Panc1 (cell line): ENCODE results near the gene VPS52. TPM values are rescaled to one million over a fixed set of nuclear protein-coding genes. Genes with fewer than 3 reads are reported as not detected.
"Not testable (repeated sequence)": the region's sequence is repeated elsewhere in the genome, so short reads cannot be mapped to it uniquely, and the experiment has no call there.

Source experiments
- ATAC-seq: fragments of 200-7000 bp; cut with Tn5 transposase; 2 replicates; pipeline ENCODE4 v1.9.1; 2020; ENCODE audit warnings: mild to moderate bottlenecking, moderate library complexity
- BruUV-seq: library from RNA; stranded (reverse); fragments of 400-500 nt; replicated peaks from 2 replicates; lab custom pipeline; 2021; lab: Mats Ljungman, UMichigan
- CTCF ChIA-PET: fragments of 300-600 bp; sonication (Branson Sonifier 250); formaldehyde crosslinking; loops from one replicate; lab custom pipeline; 2022; ENCODE audit warnings: antibody characterized with exemption; lab: Charles Lee
- POLR2A ChIA-PET: fragments of 300-600 bp; sonication (Branson Sonifier 250); formaldehyde crosslinking; loops from one replicate; lab custom pipeline; 2022; ENCODE audit warnings: antibody characterized with exemption; lab: Charles Lee
- DNase-seq: peaks from one replicate; pipeline ENCODE4 v3.0.0-alpha.2; 2010; ENCODE audit warnings: low read depth, low spot score
- H3K27ac ChIP-seq: 2 replicates; pipeline ENCODE4 v1.5.1; 2011; ENCODE audit warnings: mild to moderate bottlenecking, low read length, inconsistent platforms
- H3K27me3 ChIP-seq: fragments of 200-500 bp; sonication (Bioruptor generic); 2 replicates; pipeline ENCODE4 v1.6.0; 2014; ENCODE audit warnings: low read length, inconsistent platforms; ENCODE audit not compliant: control insufficient read depth, insufficient read depth
- H3K36me3 ChIP-seq: fragments of 200-500 bp; sonication (Bioruptor generic); 2 replicates; pipeline ENCODE4 v1.5.1; 2014; ENCODE audit warnings: inconsistent platforms, mild to moderate bottlenecking, low read length, moderate library complexity; ENCODE audit not compliant: control insufficient read depth, insufficient read depth
- H3K4me1 ChIP-seq: 2 replicates; pipeline ENCODE4 v1.5.1; 2011; ENCODE audit warnings: inconsistent platforms, mild to moderate bottlenecking, low read length, moderate library complexity; ENCODE audit not compliant: control insufficient read depth, insufficient read depth
- H3K4me3 ChIP-seq, 2 experiments: 2 replicates each; pipeline ENCODE4 v1.5.1; 2011 to 2012; ENCODE audit warnings: low read depth in 2 of 2, low read length in 2 of 2, mild to moderate bottlenecking in 2 of 2, inconsistent platforms in 1 of 2, moderate library complexity in 1 of 2
- H3K9me3 ChIP-seq: fragments of 200-500 bp; sonication (Bioruptor generic); 2 replicates; pipeline ENCODE4 v1.5.1; 2014; ENCODE audit warnings: low read depth, mild to moderate bottlenecking, inconsistent platforms, low read length, moderate library complexity; ENCODE audit not compliant: control insufficient read depth, insufficient read depth
- CTCF ChIP-seq: fragments of 450-650 bp; IDR thresholded peaks from 2 replicates; pipeline ENCODE4 v1.5.1; 2017; ENCODE audit warnings: mild to moderate bottlenecking
- POLR2AphosphoS5 ChIP-seq: IDR thresholded peaks from 2 replicates; pipeline ENCODE4 v1.6.1; 2012; ENCODE audit warnings: mild to moderate bottlenecking, low read depth, low read length, moderate library complexity
- SIN3A ChIP-seq: IDR thresholded peaks from 2 replicates; pipeline ENCODE4 v1.6.1; 2012; ENCODE audit warnings: low read depth, mild to moderate bottlenecking, low read length, moderate library complexity, borderline replicate concordance; ENCODE audit not compliant: insufficient read depth
- TCF7L2 ChIP-seq: IDR thresholded peaks from 2 replicates; pipeline ENCODE4 v1.6.1; 2011; ENCODE audit warnings: mild to moderate bottlenecking, low read depth, low read length, inconsistent platforms
- in situ Hi-C: cut with HindIII; loops from 2 replicates; pipeline ENCODE4 v1.10.0; 2016; ENCODE audit warnings: low sequenced_read_pairs, low pct_unique_long_range_greater_than_20kb
- intact Hi-C: fragments of 100-400 bp; cut with micrococcal nuclease; formaldehyde crosslinking; loops from one replicate; pipeline ENCODE4 v1.10.0; 2022; ENCODE audit not compliant: unreplicated experiment
- total RNA-seq: library from RNA; stranded (reverse); gene quantifications from one replicate; pipeline ENCODE4 v1.2.1, GENCODE V29; 2021; ENCODE audit not compliant: unreplicated experiment
- TF ChIP-seq, protein P1 (sequence below), 2 experiments: IDR thresholded peaks; 2 replicates each; pipeline ENCODE4 v1.6.1; 2011 to 2012; ENCODE audit warnings: low read depth in 2 of 2, control low read depth in 1 of 2, low read length in 1 of 2, mild to moderate bottlenecking in 1 of 2, moderate library complexity in 1 of 2; ENCODE audit not compliant: insufficient read depth in 1 of 2

VPS52 gene
- total RNA-seq, 1 experiment from 2014 or later = 77.7 TPM

DNA sequence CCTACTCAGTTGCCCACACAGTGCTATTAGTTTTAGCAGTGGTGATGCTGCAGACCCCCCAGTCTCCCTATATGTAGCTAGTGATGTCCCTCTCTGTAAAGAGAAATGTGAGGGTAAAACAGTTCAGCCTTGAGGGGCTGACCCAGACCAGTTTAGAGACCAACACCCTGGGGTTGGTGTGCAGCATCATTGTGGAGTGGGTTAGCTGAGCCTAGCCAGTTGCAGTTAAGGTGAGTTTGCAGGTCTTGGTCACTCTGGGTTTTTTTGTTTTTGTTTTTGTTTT is 4.8 kb upstream of the VPS52 start:
- CTCF ChIA-PET = interaction anchor here (0.6 to 2.0 kb wide), 2 partner anchors 23 to 69 kb away, joined by 5 to 9 read pairs; partner anchors contain the start of gene RGL2
- intact Hi-C loops = no loop called here
- H3K4me3 ChIP-seq = peak overlapping the region; percentile 97
- peak overlapping the region; percentile 100 for H3K27ac ChIP-seq
- H3K4me1 ChIP-seq = peaks cover 53% of the 10 kb centered on the region
- H3K9me3 ChIP-seq = no peaks in the 10 kb centered on the region
- POLR2A ChIA-PET = interaction anchor here (0.6 to 1.6 kb wide), 3 partner anchors 16 to 36 kb away, joined by 4 to 6 read pairs (median 5); no protein-coding TSS in a partner anchor
- BruUV-seq = no TSS peak
- no peak for DNase-seq
- no peak for TF ChIP-seq POLR2AphosphoS5
- TF ChIP-seq SIN3A = no peak
- no peak for TF ChIP-seq TCF7L2
- TF ChIP-seq CTCF = no peak
- TF ChIP-seq, protein P1, sequence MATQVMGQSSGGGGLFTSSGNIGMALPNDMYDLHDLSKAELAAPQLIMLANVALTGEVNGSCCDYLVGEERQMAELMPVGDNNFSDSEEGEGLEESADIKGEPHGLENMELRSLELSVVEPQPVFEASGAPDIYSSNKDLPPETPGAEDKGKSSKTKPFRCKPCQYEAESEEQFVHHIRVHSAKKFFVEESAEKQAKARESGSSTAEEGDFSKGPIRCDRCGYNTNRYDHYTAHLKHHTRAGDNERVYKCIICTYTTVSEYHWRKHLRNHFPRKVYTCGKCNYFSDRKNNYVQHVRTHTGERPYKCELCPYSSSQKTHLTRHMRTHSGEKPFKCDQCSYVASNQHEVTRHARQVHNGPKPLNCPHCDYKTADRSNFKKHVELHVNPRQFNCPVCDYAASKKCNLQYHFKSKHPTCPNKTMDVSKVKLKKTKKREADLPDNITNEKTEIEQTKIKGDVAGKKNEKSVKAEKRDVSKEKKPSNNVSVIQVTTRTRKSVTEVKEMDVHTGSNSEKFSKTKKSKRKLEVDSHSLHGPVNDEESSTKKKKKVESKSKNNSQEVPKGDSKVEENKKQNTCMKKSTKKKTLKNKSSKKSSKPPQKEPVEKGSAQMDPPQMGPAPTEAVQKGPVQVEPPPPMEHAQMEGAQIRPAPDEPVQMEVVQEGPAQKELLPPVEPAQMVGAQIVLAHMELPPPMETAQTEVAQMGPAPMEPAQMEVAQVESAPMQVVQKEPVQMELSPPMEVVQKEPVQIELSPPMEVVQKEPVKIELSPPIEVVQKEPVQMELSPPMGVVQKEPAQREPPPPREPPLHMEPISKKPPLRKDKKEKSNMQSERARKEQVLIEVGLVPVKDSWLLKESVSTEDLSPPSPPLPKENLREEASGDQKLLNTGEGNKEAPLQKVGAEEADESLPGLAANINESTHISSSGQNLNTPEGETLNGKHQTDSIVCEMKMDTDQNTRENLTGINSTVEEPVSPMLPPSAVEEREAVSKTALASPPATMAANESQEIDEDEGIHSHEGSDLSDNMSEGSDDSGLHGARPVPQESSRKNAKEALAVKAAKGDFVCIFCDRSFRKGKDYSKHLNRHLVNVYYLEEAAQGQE (IDR thresholded peaks at IDR 0.05; ENCODE audit: insufficient read depth in 1 of 2, low read depth in 2 of 2, low read length in 1 of 2) = no peak
- no peaks in the 10 kb centered on the region for H3K27me3 ChIP-seq
- in situ Hi-C loops = no loop called here
- peaks cover 24% of the 10 kb centered on the region for H3K36me3 ChIP-seq
- peak; percentile 0 for ATAC-seq

DNA sequence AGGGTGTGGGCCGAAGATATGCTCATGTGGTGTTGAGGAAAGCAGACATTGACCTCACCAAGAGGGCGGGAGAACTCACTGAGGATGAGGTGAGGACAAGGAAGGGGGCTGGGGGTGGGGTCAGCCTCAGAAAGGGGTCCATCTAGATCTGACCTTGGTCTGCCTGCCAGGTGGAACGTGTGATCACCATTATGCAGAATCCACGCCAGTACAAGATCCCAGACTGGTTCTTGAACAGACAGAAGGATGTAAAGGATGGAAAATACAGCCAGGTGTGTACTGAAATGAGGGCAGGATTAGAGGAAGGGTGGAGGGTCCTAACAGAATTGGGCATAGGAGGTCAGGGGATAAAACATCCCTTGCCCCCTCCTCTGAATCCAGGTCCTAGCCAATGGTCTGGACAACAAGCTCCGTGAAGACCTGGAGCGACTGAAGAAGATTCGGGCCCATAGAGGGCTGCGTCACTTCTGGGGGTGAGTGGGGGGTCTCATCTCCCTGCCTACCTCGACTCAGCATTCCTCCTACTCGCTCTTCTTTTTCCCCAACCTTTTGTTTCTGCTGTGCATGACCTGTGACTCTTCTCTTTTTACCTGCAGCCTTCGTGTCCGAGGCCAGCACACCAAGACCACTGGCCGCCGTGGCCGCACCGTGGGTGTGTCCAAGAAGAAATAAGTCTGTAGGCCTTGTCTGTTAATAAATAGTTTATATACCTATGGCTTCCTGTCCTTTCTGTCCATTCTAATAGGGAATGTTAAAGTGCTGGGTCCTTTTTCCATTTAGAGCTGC is 4.3 kb upstream of the VPS52 start:
- peak; percentile 41 for TF ChIP-seq POLR2AphosphoS5
- Histone ChIP-seq H3K36me3 (peaks cover 27% of the 10 kb centered on the region), H3K27ac (peak overlapping the region; percentile 100), H3K4me3 (peak overlapping the region; percentile 97), H3K4me1 (peaks cover 54% of the 10 kb centered on the region)
- H3K9me3 ChIP-seq, CTCF ChIA-PET, DNase-seq, BruUV-seq, H3K27me3 ChIP-seq, ATAC-seq, intact Hi-C loops, in situ Hi-C loops: not testable (repeated sequence)
- POLR2A ChIA-PET = interaction anchor here (0.9 to 1.6 kb wide), 2 partner anchors 16 to 37 kb away, joined by 4 to 5 read pairs; no protein-coding TSS in a partner anchor
